ENCODE results near the gene SLC8A3. TPM values are rescaled to one million over a fixed set of nuclear protein-coding genes. Genes with fewer than 3 reads are reported as not detected.

SLC8A3 gene
- total RNA-seq, 1 experiment from 2014 or later: 0.13 TPM

DNA sequence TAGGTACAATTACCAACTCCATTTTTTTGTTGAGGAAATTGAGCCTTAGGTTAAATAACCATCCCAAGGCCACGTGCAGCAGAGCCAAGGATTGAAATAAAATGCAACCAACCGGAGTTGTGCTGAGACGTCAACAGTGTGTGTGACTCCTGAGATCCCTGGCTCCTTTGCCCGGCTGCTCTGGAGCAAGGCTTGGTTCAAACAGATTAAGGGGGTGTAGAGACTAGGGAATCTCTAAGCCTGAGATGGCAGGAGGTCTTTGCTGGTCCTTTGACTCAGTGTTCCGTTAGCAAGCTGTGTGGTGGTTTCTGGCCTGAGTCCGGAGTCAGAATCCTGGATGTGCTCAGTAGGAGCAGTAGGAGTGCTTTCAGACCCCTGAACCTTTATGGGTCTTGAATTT is 1.4 kb upstream of the SLC8A3 start:
- DNase-seq: no peak
- TF ChIP-seq, protein P1, sequence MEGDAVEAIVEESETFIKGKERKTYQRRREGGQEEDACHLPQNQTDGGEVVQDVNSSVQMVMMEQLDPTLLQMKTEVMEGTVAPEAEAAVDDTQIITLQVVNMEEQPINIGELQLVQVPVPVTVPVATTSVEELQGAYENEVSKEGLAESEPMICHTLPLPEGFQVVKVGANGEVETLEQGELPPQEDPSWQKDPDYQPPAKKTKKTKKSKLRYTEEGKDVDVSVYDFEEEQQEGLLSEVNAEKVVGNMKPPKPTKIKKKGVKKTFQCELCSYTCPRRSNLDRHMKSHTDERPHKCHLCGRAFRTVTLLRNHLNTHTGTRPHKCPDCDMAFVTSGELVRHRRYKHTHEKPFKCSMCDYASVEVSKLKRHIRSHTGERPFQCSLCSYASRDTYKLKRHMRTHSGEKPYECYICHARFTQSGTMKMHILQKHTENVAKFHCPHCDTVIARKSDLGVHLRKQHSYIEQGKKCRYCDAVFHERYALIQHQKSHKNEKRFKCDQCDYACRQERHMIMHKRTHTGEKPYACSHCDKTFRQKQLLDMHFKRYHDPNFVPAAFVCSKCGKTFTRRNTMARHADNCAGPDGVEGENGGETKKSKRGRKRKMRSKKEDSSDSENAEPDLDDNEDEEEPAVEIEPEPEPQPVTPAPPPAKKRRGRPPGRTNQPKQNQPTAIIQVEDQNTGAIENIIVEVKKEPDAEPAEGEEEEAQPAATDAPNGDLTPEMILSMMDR (conservative IDR thresholded peaks at IDR 0.05): no peak
- WGBS (ENCODE audit: extremely low coverage, insufficient read length, low lambda C conversion rate): no CpG with 5 or more reads among the region's 6 CpGs
- Histone ChIP-seq H2BK12ac (ENCODE audit: insufficient read length, low read depth, low read length) (no peak overlapping the region), H3K9me3 (ENCODE audit: control insufficient read depth, low read depth, low read length) (no peaks in the 10 kb centered on the region), H3K18ac (ENCODE audit: insufficient read length, low read depth, low read length) (no peak overlapping the region), H4K5ac (ENCODE audit: insufficient read length, low read depth, low read length) (no peak overlapping the region), H2AFZ (ENCODE audit: low read length) (no peak overlapping the region), H2BK120ac (ENCODE audit: low read depth, low read length, poor library complexity, severe bottlenecking) (no peak overlapping the region), H3K4ac (ENCODE audit: low read depth, low read length) (no peak overlapping the region), H3K4me2 (ENCODE audit: insufficient read depth, insufficient read length, low read length) (no peak overlapping the region), H3K79me2 (ENCODE audit: insufficient read depth, low read length) (no peaks in the 10 kb centered on the region), H4K91ac (ENCODE audit: insufficient read length, low read depth, low read length) (no peak overlapping the region), H3T11ph (ENCODE audit: low read length) (no peak overlapping the region), H4K20me1 (ENCODE audit: control insufficient read depth, insufficient read depth, insufficient read length) (no peaks in the 10 kb centered on the region), H2BK5ac (ENCODE audit: insufficient read length, low read length) (no peak overlapping the region), H2BK15ac (ENCODE audit: low read depth, low read length) (no peak overlapping the region), H3K4me1 (ENCODE audit: insufficient read depth, low read length) (peaks cover 10% of the 10 kb centered on the region), H3K27ac (ENCODE audit: insufficient read length, low read depth, low read length) (no peak overlapping the region), H2AK5ac (ENCODE audit: insufficient read length, low read length) (no peak overlapping the region), H4K8ac (replicated peaks; ENCODE audit: insufficient read length, low read depth, low read length) (no peak overlapping the region), H3K14ac (ENCODE audit: insufficient read depth, low read length) (no peak overlapping the region), H3K27me3 (ENCODE audit: insufficient read depth, low read length) (peaks cover 18% of the 10 kb centered on the region; the same call in 1 of the 2 replicates), H2BK20ac (ENCODE audit: low read depth, low read length, poor library complexity, severe bottlenecking) (no peak overlapping the region), H3K79me1 (ENCODE audit: insufficient read depth, low read depth, low read length, poor library complexity, severe bottlenecking) (no peaks in the 10 kb centered on the region), H3K23ac (ENCODE audit: insufficient read length, low read depth, low read length) (no peak overlapping the region), H3K9ac (ENCODE audit: extremely low read depth, insufficient read length, low read length) (no peak overlapping the region), H3K23me2 (ENCODE audit: insufficient read length, low read depth, low read length, poor library complexity, severe bottlenecking) (peaks cover 22% of the 10 kb centered on the region), H3K56ac (ENCODE audit: insufficient read length, low read depth, low read length) (no peak overlapping the region)
- H3K27me3 Mint-ChIP-seq (ENCODE audit: low read depth): peaks cover 80% of the 10 kb centered on the region
- H3K4me3 Mint-ChIP-seq: peak overlapping the region in 1 of 2 experiments; percentile 81; a peak in 1 of 5 replicates
- H3K4me1 Mint-ChIP-seq: peaks cover 20 to 28% of the 10 kb centered on the region in 2 experiments
- H3K9me3 Mint-ChIP-seq: peaks cover 2 to 8% of the 10 kb centered on the region in 2 experiments; a peak in 4 of 5 replicates
- H3K27ac Mint-ChIP-seq: no peak overlapping the region
- H3K36me3 Mint-ChIP-seq (ENCODE audit: insufficient read depth in 1 of 3, low read depth in 3 of 3): no peaks in the 10 kb centered on the region; a peak in 1 of 7 replicates

All from H9 (cell line).